GM21390 (cell line): ENCODE results near the gene HSD17B12.
A peak's percentile ranks its signal among the peaks of the same experiment; 100 is the strongest.

Experiments
- ATAC-seq: cut with Tn5 transposase; IDR thresholded peaks from one replicate; pipeline ENCODE4 v1.9.1; 2021; ENCODE audit not compliant: unreplicated experiment

The HSD17B12 gene

GRCh38 chr11:43861141-43861540 lies 180.6 kb downstream of the HSD17B12 start:
- no peak for ATAC-seq

GRCh38 chr11:43866520-43866919 lies 186.0 kb downstream of the HSD17B12 start:
- ATAC-seq = no peak

- ATAC-seq = no peak
Observed at GRCh38 chr11:43866969-43867368, 186.4 kb downstream of the HSD17B12 start.

- ATAC-seq = peak; percentile 100
Observed at GRCh38 chr11:43868852-43869567, 188.5 kb downstream of the HSD17B12 start.

GRCh38 chr11:43871051-43871450 lies 190.5 kb downstream of the HSD17B12 start:
- ATAC-seq = no peak

- no peak for ATAC-seq
Observed at GRCh38 chr11:43872995-43873394, 192.5 kb downstream of the HSD17B12 start.

GRCh38 chr11:43874078-43874477 lies 193.5 kb downstream of the HSD17B12 start:
- no peak for ATAC-seq

- no peak for ATAC-seq
Observed at GRCh38 chr11:43874738-43875137, 194.2 kb downstream of the HSD17B12 start.

- ATAC-seq = no peak
Observed at GRCh38 chr11:43879789-43880639, 199.5 kb downstream of the HSD17B12 start.

GRCh38 chr11:43880640-43881159 lies 200.2 kb downstream of the HSD17B12 start, which contains the start of gene ALKBH3:
ALKBH3 (plus strand) TSS chr11:43880831; CDS start chr11:43882653, 1,822 bp downstream.
- ATAC-seq = peak; percentile 99

GRCh38 chr11:43892851-43893250 lies 212.3 kb downstream of the HSD17B12 start:
- ATAC-seq = no peak

GRCh38 chr11:43894546-43894945 lies 214.0 kb downstream of the HSD17B12 start:
- ATAC-seq = no peak

- no peak for ATAC-seq
Observed at GRCh38 chr11:43895601-43896000, 215.1 kb downstream of the HSD17B12 start.

GRCh38 chr11:43898574-43898973 lies 218.0 kb downstream of the HSD17B12 start:
- no peak for ATAC-seq

GRCh38 chr11:43899094-43899493 lies 218.6 kb downstream of the HSD17B12 start:
- ATAC-seq = no peak

- no peak for ATAC-seq
Observed at GRCh38 chr11:43901551-43901950, 221.0 kb downstream of the HSD17B12 start.

GRCh38 chr11:43903078-43903477 lies 222.5 kb downstream of the HSD17B12 start:
- ATAC-seq = no peak

- no peak for ATAC-seq
Observed at GRCh38 chr11:43903969-43904368, 223.4 kb downstream of the HSD17B12 start.

GRCh38 chr11:43904742-43905535 lies 224.4 kb downstream of the HSD17B12 start:
- no peak for ATAC-seq

- no peak for ATAC-seq
Observed at GRCh38 chr11:43905813-43906241, 225.3 kb downstream of the HSD17B12 start.
